Activated T-helper 17 cell treated with anti-CD3 and anti-CD28 coated beads, Interleukin-2, amount 50 U/mL, for 72 hours (primary cell): ENCODE measurements around the gene PLVAP. TPM values are rescaled to one million over a fixed set of nuclear protein-coding genes. Genes with fewer than 3 reads are reported as not detected.

ENCODE experiments used
- ATAC-seq: fragments of 150-1000 bp; cut with Tn5 transposase; replicated peaks from 2 replicates; pipeline ENCODE4 v1.10.0; 2021; ENCODE audit warnings: mild to moderate bottlenecking, moderate library complexity
- H3K27ac Mint-ChIP-seq: one replicate; pipeline ENCODE4 v1.8.0; 2022; ENCODE audit warnings: mixed read lengths
- H3K27me3 Mint-ChIP-seq: one replicate; pipeline ENCODE4 v1.8.0; 2022; ENCODE audit warnings: mixed read lengths
- H3K36me3 Mint-ChIP-seq: one replicate; pipeline ENCODE4 v1.8.0; 2022; ENCODE audit warnings: low read depth, mild to moderate bottlenecking, mixed read lengths
- H3K4me1 Mint-ChIP-seq: one replicate; pipeline ENCODE4 v1.8.0; 2022; ENCODE audit warnings: mixed read lengths
- H3K4me3 Mint-ChIP-seq: one replicate; pipeline ENCODE4 v1.8.0; 2022; ENCODE audit warnings: mild to moderate bottlenecking, mixed read lengths
- H3K9me3 Mint-ChIP-seq: one replicate; pipeline ENCODE4 v1.8.0; 2022; ENCODE audit warnings: mixed read lengths
- total RNA-seq, 2 donors: library from RNA; stranded (reverse); gene quantifications; one replicate each; pipeline ENCODE4 v1.2.3, GENCODE V29; 2022

PLVAP gene
- total RNA-seq, 2 donors from 2014 or later = 0.53 TPM; not detected in 1

DNA sequence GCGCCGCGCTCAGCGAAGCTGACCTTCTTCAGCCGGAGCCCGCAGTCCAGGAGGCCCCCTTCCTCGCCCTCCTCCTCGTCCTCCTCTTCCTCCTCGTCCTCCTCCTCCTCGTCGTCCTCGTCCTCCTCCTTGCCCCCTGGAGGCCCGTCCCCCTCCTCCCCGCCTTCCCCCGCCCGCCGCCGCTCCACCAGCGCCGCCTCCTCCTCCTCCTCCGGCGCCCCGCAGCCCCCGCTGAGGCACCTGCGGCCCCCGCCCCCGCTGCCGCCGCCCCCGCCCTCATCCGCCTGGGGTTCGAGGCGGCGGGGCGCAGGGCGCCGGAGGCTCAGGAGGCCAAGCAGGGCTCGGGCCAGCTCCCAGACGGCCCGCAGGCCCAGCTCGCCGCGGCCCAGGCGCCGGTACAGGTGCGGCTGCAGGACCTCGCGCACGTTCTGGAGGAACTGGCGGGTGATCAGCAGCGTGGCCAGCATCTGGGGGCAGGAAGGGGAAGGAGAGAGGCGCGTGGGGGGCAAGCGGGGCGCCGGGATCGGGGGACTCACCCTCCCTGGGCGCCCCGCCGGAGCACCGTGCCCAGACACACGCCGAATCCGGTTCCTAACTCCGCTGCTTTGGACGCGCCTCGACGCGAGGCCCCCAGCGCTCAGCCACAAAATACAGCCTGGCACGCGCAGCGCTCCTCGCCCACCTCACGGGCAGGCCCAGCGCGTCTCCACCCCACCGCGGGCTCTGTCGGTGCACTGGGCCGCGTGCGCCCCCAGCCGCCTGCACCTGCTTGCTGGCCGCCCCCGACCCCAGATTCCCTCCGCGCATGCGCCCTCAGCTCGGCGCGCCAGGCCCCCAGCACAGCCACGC, 48.4 kb downstream of the PLVAP start:
- no peaks in the 10 kb centered on the region for H3K36me3 Mint-ChIP-seq

DNA sequence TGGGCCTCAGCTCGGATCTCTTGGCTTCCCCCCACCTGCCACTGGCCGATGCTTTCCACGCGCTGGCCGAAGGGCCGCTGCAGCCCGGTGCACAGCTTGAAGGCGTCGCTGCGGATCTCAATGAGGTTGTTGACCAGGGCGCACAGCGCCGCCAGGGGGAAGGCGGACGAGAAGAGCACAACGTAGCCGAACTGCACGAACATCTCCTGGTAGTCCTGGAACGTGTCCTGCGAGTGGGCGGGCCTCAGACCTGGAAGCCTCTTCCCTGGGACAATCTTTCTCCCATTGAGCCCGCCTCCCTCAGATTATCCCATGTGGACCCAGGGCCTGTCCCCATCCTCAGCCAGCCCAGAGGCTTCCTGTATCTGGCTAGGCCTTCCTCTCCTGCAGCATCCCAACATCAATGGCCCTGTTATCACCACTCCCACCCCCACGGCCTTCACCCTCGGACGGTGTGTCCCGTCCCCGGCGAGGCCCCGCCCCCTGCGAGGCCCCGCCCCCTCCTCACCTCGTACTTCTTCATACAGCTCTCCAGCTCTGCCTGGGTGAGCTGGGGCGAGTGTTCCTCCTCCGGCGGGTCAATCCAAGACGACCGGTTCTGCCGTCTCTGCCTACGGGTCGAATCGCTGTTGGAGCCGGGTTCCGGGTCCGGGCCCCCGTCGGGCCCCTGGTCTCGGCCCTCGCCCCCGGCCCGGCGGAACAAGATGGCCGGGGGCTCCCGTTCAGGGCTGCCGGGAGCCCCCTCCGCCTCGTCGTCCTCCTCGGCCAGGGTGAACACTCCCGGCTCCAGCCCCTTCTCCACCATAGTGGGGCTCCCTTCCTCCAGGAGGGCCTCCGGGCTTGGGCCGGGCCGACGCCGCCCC, 49.3 kb downstream of the PLVAP start:
- Mint-ChIP-seq H3K27ac (peak overlapping the region; percentile 56), H3K4me3 (peak overlapping the region; percentile 61), H3K4me1 (no peaks in the 10 kb centered on the region), H3K9me3 (no peaks in the 10 kb centered on the region), H3K27me3 (no peaks in the 10 kb centered on the region), H3K36me3 (peaks cover under 1% of the 10 kb centered on the region)
- ATAC-seq = peak; percentile 83

More for the DNA sequence above, 48.4 kb downstream of the PLVAP start:
- ATAC-seq = peak; percentile 22
- Mint-ChIP-seq H3K27ac (no peak overlapping the region), H3K4me1 (peaks cover 2% of the 10 kb centered on the region), H3K27me3 (no peaks in the 10 kb centered on the region), H3K9me3 (no peaks in the 10 kb centered on the region), H3K4me3 (peak overlapping the region; percentile 61)

DNA sequence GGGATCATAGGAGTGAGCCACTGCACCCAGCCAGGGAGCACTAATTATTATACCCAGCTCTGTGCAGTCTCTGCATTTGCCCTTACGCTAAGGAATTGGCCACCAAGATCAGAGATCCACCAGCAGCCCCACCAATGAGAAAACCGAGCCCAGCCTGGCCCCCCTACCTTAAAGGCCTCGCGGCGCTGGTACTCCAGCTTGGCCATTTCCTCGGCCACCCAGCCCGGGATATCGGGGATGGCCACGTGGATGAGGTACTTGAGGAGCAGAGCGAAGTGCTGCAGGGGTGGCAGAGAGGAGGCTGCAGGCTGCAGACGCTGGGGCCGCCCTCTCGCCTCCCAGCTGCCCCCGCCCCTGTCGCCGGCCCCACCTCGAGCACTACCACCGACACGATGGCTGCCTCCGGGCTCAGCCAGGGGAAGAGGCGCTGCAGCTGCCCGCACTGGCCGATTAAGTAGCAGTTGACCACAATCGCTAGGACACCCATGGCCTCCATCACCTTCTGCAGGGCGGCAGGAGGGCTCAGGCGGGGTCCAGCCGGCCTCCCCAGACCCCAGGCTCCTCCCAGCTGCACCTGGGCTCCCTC, 50.0 kb downstream of the PLVAP start:
- ATAC-seq = no peak
- no peaks in the 10 kb centered on the region for H3K27me3 Mint-ChIP-seq
- H3K27ac Mint-ChIP-seq = no peak overlapping the region
- H3K4me1 Mint-ChIP-seq = peaks cover 5% of the 10 kb centered on the region
- H3K36me3 Mint-ChIP-seq = peaks cover 8% of the 10 kb centered on the region
- no peaks in the 10 kb centered on the region for H3K9me3 Mint-ChIP-seq
- H3K4me3 Mint-ChIP-seq = no peak overlapping the region

DNA sequence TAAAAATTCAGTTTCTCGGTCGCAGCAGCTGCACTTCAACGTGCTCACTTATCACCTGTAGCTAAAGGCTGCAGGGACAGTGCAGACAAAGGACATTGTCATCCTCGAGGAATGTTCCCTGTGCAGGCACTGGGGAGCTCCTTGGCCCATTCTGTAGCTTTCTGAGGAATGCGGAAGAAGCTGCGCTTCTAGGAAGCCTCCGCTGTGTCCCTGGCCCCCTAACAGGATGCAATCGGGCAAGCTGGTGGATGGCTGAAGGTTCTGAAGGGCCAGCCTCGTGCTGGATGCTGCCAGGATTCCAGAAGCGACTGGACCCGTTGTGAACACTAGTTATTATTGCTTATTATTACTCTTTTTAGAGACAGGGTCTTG, 50.6 kb downstream of the PLVAP start:
- Mint-ChIP-seq H3K27ac (no peak overlapping the region), H3K9me3 (no peaks in the 10 kb centered on the region), H3K27me3 (no peaks in the 10 kb centered on the region), H3K36me3 (peaks cover 10% of the 10 kb centered on the region), H3K4me3 (no peak overlapping the region), H3K4me1 (peaks cover 5% of the 10 kb centered on the region)
- no peak for ATAC-seq

DNA sequence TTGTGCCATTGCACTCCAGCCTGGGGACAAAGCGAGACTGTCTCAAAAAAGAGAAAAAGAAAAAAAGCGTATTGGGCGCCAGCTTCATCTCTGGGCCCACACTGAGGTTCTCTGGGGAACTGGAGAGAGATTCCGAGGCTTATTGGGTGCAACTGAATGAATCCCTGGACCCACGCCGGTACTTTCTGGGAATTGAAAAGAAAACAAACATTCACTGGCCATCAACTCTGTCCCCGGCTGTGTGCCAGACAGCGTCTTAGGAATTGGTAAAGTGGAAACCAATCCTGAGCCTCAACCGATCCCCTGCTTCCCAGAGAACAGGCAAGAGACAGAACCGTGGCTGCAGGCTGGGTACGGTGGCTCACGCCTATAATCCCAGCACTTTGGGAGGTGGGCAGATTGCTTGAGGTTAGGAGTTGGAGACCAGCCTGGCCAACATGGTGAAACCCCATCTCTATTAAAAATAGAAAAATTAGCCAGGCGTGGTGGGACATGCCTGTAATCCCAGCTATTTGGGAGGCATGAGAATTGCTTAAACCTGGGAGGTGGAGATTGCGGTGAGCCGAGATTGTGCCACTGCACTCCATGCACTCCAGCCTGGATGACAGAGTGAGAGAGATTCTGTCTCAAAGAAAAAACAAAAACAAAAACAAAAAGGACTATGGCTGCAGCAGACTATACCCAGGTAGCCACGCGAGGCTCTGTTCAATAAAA, 51.1 kb downstream of the PLVAP start:
- no peak overlapping the region for H3K4me3 Mint-ChIP-seq
- no peak for ATAC-seq
- no peak overlapping the region for H3K27ac Mint-ChIP-seq
- peaks cover 5% of the 10 kb centered on the region for H3K4me1 Mint-ChIP-seq
- peaks cover 12% of the 10 kb centered on the region for H3K36me3 Mint-ChIP-seq
- H3K9me3 Mint-ChIP-seq = no peaks in the 10 kb centered on the region
- H3K27me3 Mint-ChIP-seq = no peaks in the 10 kb centered on the region

DNA sequence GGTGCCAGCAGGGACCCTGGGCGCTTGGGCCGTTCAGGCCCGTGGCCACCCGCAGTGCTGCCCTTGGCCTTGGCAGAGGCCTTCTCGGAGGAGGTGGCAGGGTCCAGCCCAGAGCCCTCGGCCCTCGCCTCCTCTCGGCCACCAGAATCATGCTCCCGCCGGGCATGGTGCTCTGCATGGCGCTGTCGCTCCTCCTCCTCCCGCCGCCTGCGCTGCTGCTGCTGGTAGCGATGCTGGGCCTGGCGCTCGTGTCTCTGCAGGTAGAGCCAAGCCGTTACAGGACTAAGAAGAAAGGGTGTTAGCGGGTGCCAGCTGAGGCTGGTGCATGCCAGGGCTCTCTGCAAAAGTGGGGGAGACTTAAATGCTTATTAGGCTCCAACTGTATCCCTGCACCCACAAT, 52.0 kb downstream of the PLVAP start:
- Mint-ChIP-seq H3K27ac (no peak overlapping the region), H3K9me3 (no peaks in the 10 kb centered on the region)

DNA sequence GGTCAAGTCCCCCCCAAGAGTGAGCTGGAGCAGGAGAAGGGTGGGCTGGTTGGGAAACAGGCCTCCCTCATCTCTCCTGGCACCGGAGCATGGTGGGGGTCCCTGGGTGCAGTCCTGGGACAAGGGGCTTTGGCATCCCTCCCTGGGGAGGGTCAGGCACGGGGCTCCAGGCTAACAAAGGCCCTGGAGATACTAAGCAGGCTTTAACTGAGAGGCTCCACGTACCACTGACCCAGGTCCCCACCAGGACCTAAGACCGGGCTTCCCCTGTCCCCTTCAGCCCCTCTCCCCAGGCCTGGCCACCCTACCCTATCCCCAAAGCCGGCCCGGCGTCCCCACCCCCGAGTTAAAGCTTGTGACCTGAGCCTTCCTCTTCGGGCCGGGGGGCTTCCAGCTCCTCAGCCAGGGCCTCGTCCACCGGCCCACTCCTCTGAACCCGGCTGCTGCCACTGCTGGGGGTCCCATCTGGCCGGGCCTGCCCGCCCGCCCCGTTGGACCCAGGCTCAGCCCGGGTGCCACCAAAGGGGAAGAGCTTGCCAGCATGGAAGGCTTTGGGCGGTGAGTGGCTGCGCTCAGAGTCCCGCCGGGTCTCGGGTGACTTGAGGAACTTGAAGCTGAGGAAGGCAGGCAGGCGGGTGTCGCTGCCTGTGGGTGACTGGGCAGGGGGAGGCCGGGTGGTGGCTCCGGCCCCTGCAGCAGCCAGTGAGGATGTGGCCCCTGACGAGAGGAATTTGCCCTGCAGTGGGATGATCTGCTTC, 52.6 kb downstream of the PLVAP start:
- Mint-ChIP-seq H3K36me3 (peaks cover 27% of the 10 kb centered on the region), H3K9me3 (no peaks in the 10 kb centered on the region), H3K4me3 (no peak overlapping the region), H3K27ac (no peak overlapping the region), H3K27me3 (no peaks in the 10 kb centered on the region), H3K4me1 (peaks cover 5% of the 10 kb centered on the region)
- ATAC-seq = no peak

More for the DNA sequence above, 52.0 kb downstream of the PLVAP start:
- Mint-ChIP-seq H3K4me1 (peaks cover 5% of the 10 kb centered on the region), H3K27me3 (no peaks in the 10 kb centered on the region), H3K36me3 (peaks cover 21% of the 10 kb centered on the region), H3K4me3 (no peak overlapping the region)
- no peak for ATAC-seq

DNA sequence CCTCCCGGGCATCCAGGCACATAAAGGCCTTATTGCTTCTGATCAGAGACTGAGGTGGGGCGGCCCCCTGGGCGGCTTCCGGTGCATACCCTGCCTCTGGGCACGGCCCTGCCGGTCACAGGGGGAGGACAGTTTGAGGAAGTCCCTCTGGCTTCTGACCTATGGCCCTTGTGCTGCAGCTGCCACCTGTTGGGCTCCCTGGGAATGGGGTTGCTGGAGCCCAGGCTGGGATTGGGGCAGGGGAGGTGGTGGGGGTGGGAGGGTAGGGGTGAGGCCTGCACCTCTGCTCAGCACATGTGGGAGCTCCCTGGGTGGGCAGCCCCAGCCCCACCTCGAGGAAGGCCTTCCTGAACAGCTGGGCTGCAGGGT, 53.2 kb downstream of the PLVAP start:
- H3K27ac Mint-ChIP-seq = no peak overlapping the region

DNA sequence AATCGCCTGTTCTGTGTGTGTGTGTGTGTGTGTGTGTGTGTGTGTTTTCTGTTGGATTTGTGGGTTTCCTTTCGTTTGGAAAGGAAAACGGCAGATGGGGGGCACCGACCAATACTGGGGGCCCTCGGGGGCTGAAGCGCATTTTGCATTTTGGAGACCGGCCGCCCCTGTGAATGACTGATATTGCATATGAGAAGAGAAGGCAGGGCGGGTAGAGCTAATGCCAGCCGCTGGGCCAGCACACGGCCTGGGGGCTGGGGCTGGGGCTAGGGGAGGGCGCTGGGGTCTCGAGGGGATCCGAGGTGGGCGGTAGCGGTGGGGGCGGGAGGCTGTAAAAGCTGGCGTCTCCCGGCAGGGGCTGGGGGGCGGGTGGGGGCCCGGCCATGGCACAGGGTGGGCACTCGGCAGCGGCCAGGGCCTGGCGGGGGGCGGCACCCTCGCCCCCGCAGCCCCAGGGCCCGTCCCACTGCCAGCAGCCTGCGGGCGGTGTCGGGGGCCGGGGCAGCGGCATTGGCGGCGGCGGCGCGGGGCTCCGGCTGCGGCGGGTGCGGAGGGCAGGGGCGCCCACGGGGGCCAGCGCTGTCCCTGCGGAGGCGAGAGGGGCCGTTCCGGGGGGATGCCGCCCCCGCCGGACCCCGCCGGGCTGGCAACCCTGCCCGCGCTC, 53.7 kb downstream of the PLVAP start:
- no peak for ATAC-seq
- Mint-ChIP-seq H3K4me1 (peaks cover 5% of the 10 kb centered on the region), H3K9me3 (no peaks in the 10 kb centered on the region), H3K36me3 (peaks cover 35% of the 10 kb centered on the region), H3K27ac (no peak overlapping the region), H3K4me3 (peak overlapping the region; percentile 12), H3K27me3 (no peaks in the 10 kb centered on the region)

More for the DNA sequence above, 53.2 kb downstream of the PLVAP start:
- no peaks in the 10 kb centered on the region for H3K27me3 Mint-ChIP-seq
- peaks cover 5% of the 10 kb centered on the region for H3K4me1 Mint-ChIP-seq
- H3K4me3 Mint-ChIP-seq = no peak overlapping the region
- peak; percentile 19 for ATAC-seq
- peaks cover 33% of the 10 kb centered on the region for H3K36me3 Mint-ChIP-seq
- no peaks in the 10 kb centered on the region for H3K9me3 Mint-ChIP-seq

DNA sequence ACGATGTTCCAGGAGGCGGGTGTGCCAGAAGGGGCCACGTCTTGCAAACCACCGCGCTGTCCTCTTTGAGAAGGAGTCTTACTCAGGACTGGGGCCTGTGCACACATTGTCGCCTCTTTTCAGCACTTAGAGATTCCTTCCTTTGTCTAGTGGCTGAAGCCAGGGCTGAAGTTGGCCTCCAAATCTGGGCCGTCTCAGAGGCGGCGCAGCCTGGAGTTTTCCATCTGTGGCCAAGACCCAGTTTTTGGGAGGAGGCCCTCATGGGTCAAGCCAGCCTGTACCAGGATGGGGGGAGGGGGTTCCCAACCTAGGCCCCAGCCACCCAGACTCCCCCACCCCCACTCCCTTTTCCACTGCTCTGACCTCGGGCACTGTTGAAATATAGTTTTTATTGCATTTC, 54.3 kb downstream of the PLVAP start:
- H3K36me3 Mint-ChIP-seq = peaks cover 36% of the 10 kb centered on the region
- H3K4me3 Mint-ChIP-seq = peak overlapping the region; percentile 12
- ATAC-seq = no peak
- H3K27ac Mint-ChIP-seq = no peak overlapping the region
- peaks cover 5% of the 10 kb centered on the region for H3K4me1 Mint-ChIP-seq
- no peaks in the 10 kb centered on the region for H3K9me3 Mint-ChIP-seq
- H3K27me3 Mint-ChIP-seq = no peaks in the 10 kb centered on the region

DNA sequence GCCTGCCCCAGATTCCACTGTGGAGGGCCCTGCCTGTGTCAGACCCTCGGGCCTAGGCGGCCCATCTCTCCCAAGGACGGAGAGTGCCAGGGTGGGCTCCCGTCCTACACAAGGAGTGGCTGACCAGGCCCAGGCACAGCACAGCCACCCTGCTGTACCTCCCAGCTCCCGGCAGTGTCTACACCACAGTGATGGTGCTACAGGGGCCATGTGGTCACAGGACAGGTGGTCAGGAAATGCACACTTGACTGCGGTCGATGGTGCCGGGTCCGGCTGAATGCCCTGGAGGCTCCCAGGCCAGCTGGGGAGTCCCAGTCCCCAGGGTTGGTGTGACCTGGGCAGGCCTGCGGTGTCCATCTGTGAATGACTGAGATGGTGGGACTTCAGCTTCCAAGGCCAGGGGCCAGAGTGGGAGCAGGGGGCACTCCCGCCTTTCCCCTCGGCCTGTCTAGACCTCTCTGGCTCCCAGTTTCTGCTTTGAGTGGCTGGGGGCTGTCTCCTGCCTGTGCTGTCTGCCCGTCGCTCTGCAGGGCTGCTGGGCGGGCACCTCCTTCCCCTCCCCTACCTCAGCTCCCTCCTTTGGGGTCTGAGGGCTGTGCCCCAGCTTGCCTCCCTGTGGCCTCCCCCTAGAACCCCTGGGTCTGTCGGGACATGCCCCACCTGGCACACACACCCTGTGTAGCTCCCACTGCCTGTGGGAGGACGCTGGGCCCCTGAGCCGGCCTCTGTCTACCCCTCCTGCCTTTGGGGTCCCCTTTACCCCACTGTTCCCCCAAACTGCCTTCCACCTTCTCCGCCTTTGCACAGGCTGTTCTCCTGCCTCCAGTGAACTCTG, 55.3 kb downstream of the PLVAP start:
- Mint-ChIP-seq H3K27me3 (no peaks in the 10 kb centered on the region), H3K4me1 (peaks cover 5% of the 10 kb centered on the region), H3K4me3 (no peak overlapping the region), H3K36me3 (peaks cover 46% of the 10 kb centered on the region), H3K9me3 (no peaks in the 10 kb centered on the region), H3K27ac (no peak overlapping the region)
- no peak for ATAC-seq

DNA sequence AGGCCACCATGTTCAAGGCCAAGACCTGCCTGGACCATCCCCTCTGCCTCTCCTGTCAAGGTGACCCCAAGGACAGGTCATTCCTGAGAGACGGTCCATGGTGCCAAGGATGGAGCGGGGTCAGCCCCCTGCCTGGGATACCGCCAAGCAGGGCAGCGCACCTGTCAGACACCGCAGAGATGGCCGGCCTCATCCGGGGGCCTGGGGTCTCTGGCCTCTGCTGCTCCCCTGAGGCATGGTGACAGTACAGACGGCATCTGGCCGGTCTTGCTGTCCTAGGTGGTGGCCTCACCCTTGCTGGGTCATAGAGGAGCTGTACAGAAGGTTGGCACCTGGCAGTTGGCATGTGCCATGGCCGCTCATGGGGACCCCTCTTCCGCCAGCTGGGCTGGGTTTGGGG, 56.7 kb downstream of the PLVAP start:
- Mint-ChIP-seq H3K9me3 (no peaks in the 10 kb centered on the region), H3K4me1 (peaks cover 5% of the 10 kb centered on the region), H3K27ac (no peak overlapping the region), H3K36me3 (peaks cover 61% of the 10 kb centered on the region), H3K4me3 (no peak overlapping the region), H3K27me3 (no peaks in the 10 kb centered on the region)
- no peak for ATAC-seq
